Prostate gland (tissue), 2 donors: ENCODE data around the gene TFR2. TPM values are rescaled to one million over a fixed set of nuclear protein-coding genes. Genes with fewer than 3 reads are reported as not detected.

ENCODE experiments used
- DNase-seq: peaks from one replicate; pipeline ENCODE4 v3.0.0-alpha.2; 2019; ENCODE audit warnings: low spot score
- H3K27ac ChIP-seq, 2 donors: fragments of 200-600 bp; sonication (generic); 2 replicates each; pipeline ENCODE4 v1.5.1; 2017 to 2019
- H3K27me3 ChIP-seq: fragments of 200-600 bp; sonication (generic); replicated peaks from 2 replicates; pipeline ENCODE4 v1.5.1; 2019; ENCODE audit not compliant: insufficient read depth
- H3K36me3 ChIP-seq, 2 donors: fragments of 200-600 bp; sonication (generic); 1 replicate in 1 of 2; 2 replicates in 1 of 2; pipeline versions ENCODE4 v1.5.1 to v1.8.1; 2017 to 2019
- H3K4me1 ChIP-seq: fragments of 200-600 bp; sonication (generic); replicated peaks from 2 replicates; pipeline ENCODE4 v1.5.1; 2019
- H3K4me3 ChIP-seq, 2 donors: fragments of 200-600 bp; sonication (generic); 2 replicates each; pipeline ENCODE4 v1.5.1; 2017 to 2019
- H3K9me3 ChIP-seq: fragments of 200-600 bp; sonication (generic); 2 replicates; pipeline ENCODE4 v1.5.1; 2017
- CTCF ChIP-seq, 4 experiments: fragments of 200-600 bp in 2 of 4; fragments of 450-650 bp in 2 of 4; sonication (generic) in 2 of 4; IDR thresholded peaks; 1 replicate in 3 of 4; 2 replicates in 1 of 4; pipeline ENCODE4 v1.5.1; 2016 to 2019; ENCODE audit warnings: antibody characterized with exemption in 4 of 4, mild to moderate bottlenecking in 2 of 4, moderate library complexity in 2 of 4
- POLR2A ChIP-seq: fragments of 450-650 bp; IDR thresholded peaks from one replicate; pipeline ENCODE4 v1.6.1; 2016; ENCODE audit warnings: antibody characterized with exemption, mild to moderate bottlenecking
- POLR2AphosphoS5 ChIP-seq: sonication (generic); formaldehyde crosslinking; IDR thresholded peaks from one replicate; pipeline ENCODE4 v1.6.1; 2017; ENCODE audit warnings: antibody characterized with exemption
- WGBS: methylation state at CpG from one replicate; pipeline ENCODE4 v1.1.5; 2018; 5-methylcytosine and 5-hydroxymethylcytosine counted together
- intact Hi-C: fragments of 100-400 bp; cut with DNase I; formaldehyde crosslinking; loops from one replicate; pipeline ENCODE4 v1.14.2; 2022
- total RNA-seq, 2 donors: library from RNA; depleted of rRNA; stranded (reverse); fragments of >200 nt; gene quantifications; one replicate each; pipeline ENCODE4 v1.1.0, GENCODE V29; 2016

The TFR2 gene
- total RNA-seq, 2 donors from 2014 or later, result 0.59 to 2.3 TPM

GRCh38 chr7:100576384-100576993 is 64.9 kb downstream of the TFR2 start:
- intact Hi-C loops, result no loop called here
- TF ChIP-seq POLR2AphosphoS5 (no peak), POLR2A (no peak), CTCF (IDR thresholded peaks at IDR 0.05) (no peak)
- H3K27ac ChIP-seq, result no peak overlapping the region
- no peaks in the 10 kb centered on the region for H3K27me3 ChIP-seq
- no peak overlapping the region for H3K4me3 ChIP-seq
- 93% methylated on average over 13 of the region's 13 CpGs for WGBS
- H3K4me1 ChIP-seq, result no peaks in the 10 kb centered on the region
- H3K36me3 ChIP-seq, result peaks cover 14 to 42% of the 10 kb centered on the region in 2 donors
- no peaks in the 10 kb centered on the region for H3K9me3 ChIP-seq
- no peak for DNase-seq

- WGBS, result 85% methylated on average over 17 of the region's 17 CpGs
These were observed 65.5 kb downstream of the TFR2 start for GRCh38 chr7:100575746-100576383.

GRCh38 chr7:100575206-100575631 is 66.1 kb downstream of the TFR2 start:
- H3K36me3 ChIP-seq, result peaks cover 7 to 38% of the 10 kb centered on the region in 2 donors
- intact Hi-C loops, result no loop called here
- no peak for DNase-seq

More at GRCh38 chr7:100575746-100576383, 65.5 kb downstream of the TFR2 start:
- no peak overlapping the region for H3K27ac ChIP-seq
- peaks cover 8 to 38% of the 10 kb centered on the region in 2 donors for H3K36me3 ChIP-seq
- no peaks in the 10 kb centered on the region for H3K9me3 ChIP-seq
- TF ChIP-seq POLR2AphosphoS5 (no peak), CTCF (IDR thresholded peaks at IDR 0.05) (no peak), POLR2A (no peak)
- no peaks in the 10 kb centered on the region for H3K4me1 ChIP-seq
- no peak overlapping the region for H3K4me3 ChIP-seq
- no peaks in the 10 kb centered on the region for H3K27me3 ChIP-seq
- intact Hi-C loops, result no loop called here
- no peak for DNase-seq

GRCh38 chr7:100574362-100575205 is 66.8 kb downstream of the TFR2 start:
- H3K27ac ChIP-seq, result no peak overlapping the region
- intact Hi-C loops, result no loop called here

More at GRCh38 chr7:100575206-100575631, 66.1 kb downstream of the TFR2 start:
- peaks cover 2% of the 10 kb centered on the region for H3K4me1 ChIP-seq
- H3K27me3 ChIP-seq, result no peaks in the 10 kb centered on the region
- no peak for TF ChIP-seq POLR2A
- TF ChIP-seq CTCF (IDR thresholded peaks at IDR 0.05), result no peak
- TF ChIP-seq POLR2AphosphoS5, result no peak
- no peak overlapping the region for H3K4me3 ChIP-seq
- H3K9me3 ChIP-seq, result no peaks in the 10 kb centered on the region
- WGBS, result 75% methylated on average over 14 of the region's 14 CpGs
- no peak overlapping the region for H3K27ac ChIP-seq

More at GRCh38 chr7:100574362-100575205, 66.8 kb downstream of the TFR2 start:
- Histone ChIP-seq H3K9me3 (no peaks in the 10 kb centered on the region), H3K36me3 (peaks cover 7 to 37% of the 10 kb centered on the region in 2 donors), H3K4me3 (no peak overlapping the region), H3K27me3 (no peaks in the 10 kb centered on the region), H3K4me1 (peaks cover 6% of the 10 kb centered on the region)
- WGBS, result 88% methylated on average over 44 of the region's 44 CpGs
- TF ChIP-seq POLR2AphosphoS5 (no peak), CTCF (IDR thresholded peaks at IDR 0.05) (no peak), POLR2A (no peak)
- DNase-seq, result no peak
